ENCODE measurements around the gene DENND10.

GRCh38 chr10:119105155-119105554, 1.2 kb downstream of the DENND10 start:
- TF ChIP-seq CTCF (IDR thresholded peaks at IDR 0.05; ENCODE audit: low read depth, low read length, poor library complexity, severe bottlenecking) (no peak), EZH2phosphoT487 (IDR thresholded peaks at IDR 0.05; ENCODE audit: borderline replicate concordance, low read length) (no peak)
